GM12872 (cell line): ENCODE data around the gene ADCY5.

Experiments used
- TF ChIP-seq, protein P1 (sequence below): IDR thresholded peaks from 3 replicates; pipeline ENCODE4 v1.5.1; 2011; ENCODE audit warnings: low read depth, mild to moderate bottlenecking, low read length, moderate library complexity; ENCODE audit not compliant: insufficient read depth

ADCY5 gene

GRCh38 chr3:123395235-123395634 lies 53.7 kb downstream of the ADCY5 start:
- TF ChIP-seq, protein P1, sequence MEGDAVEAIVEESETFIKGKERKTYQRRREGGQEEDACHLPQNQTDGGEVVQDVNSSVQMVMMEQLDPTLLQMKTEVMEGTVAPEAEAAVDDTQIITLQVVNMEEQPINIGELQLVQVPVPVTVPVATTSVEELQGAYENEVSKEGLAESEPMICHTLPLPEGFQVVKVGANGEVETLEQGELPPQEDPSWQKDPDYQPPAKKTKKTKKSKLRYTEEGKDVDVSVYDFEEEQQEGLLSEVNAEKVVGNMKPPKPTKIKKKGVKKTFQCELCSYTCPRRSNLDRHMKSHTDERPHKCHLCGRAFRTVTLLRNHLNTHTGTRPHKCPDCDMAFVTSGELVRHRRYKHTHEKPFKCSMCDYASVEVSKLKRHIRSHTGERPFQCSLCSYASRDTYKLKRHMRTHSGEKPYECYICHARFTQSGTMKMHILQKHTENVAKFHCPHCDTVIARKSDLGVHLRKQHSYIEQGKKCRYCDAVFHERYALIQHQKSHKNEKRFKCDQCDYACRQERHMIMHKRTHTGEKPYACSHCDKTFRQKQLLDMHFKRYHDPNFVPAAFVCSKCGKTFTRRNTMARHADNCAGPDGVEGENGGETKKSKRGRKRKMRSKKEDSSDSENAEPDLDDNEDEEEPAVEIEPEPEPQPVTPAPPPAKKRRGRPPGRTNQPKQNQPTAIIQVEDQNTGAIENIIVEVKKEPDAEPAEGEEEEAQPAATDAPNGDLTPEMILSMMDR: no peak

DNA sequence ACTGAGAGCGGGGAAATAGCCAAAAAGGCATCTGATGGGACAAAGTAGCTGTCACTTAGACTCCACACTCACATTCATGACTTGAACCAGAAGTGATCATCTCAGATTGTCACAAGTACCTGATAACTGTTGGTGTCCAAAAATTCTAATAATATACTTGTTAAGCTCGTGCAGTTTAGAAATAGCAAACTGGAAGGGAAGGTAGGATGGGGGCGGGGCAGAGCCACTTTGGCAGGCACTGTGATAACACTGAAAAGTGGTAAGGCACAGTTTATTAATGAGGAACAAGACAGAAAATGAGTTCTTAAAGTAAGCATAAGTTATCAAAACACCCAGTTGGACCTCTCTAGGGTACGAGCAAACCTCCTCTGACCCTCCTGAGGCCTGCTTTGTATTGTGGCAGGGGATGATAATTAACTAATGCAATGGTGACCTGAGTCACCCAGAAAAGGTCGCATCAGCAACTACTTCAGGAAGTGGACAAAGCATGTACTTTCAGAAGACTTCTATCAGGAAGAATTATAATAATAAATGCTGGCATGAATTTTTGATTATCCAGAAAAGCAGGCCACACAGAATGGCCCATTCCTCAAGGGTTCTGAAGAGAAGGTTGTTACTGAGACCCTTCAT lies 54.4 kb downstream of the ADCY5 start:
- TF ChIP-seq, protein P1: no peak

GRCh38 chr3:123392871-123393620 lies 55.8 kb downstream of the ADCY5 start:
- TF ChIP-seq, protein P1: no peak

DNA sequence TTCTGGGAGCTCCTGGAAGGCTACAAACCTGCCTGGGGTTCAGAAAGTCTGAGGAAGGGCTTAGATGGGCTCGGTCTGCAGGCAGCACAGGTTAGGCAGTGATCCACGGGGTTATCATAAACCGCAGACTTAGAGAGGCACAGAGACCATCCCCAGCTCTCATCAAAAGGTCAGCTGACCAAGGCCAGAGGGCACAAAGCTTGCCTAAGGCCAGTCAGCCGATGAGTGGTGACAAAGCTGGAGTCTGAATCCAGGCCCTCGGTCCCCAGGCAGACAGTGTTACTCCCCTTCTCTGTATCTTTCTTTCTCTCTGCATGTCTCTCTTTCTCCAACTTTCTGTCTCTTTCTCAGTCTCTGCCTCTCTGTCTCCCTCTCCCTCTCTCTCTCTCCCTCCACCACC lies 56.5 kb downstream of the ADCY5 start:
- TF ChIP-seq, protein P1: no peak

GRCh38 chr3:123390865-123391600 lies 57.9 kb downstream of the ADCY5 start:
- TF ChIP-seq, protein P1: no peak

GRCh38 chr3:123389628-123389918 lies 59.3 kb downstream of the ADCY5 start:
- TF ChIP-seq, protein P1: no peak

- TF ChIP-seq, protein P1: no peak
These were observed 59.9 kb downstream of the ADCY5 start for GRCh38 chr3:123388811-123389627.
